Suprapubic skin (tissue), 4 donors: ENCODE measurements around the gene RWDD1.

Experiments
- EP300 ChIP-seq: sonication (generic); formaldehyde crosslinking; IDR thresholded peaks from one replicate; pipeline ENCODE4 v1.6.1; 2017; ENCODE audit warnings: antibody characterized with exemption
- POLR2A ChIP-seq, 2 donors: fragments of 450-650 bp; IDR thresholded peaks; one replicate each; pipeline ENCODE4 v1.6.1; 2017; ENCODE audit warnings: antibody characterized with exemption in 2 of 2, mild to moderate bottlenecking in 2 of 2, moderate library complexity in 2 of 2
- POLR2AphosphoS5 ChIP-seq, 3 donors: sonication (generic); formaldehyde crosslinking; IDR thresholded peaks; one replicate each; pipeline ENCODE4 v1.6.1; 2017; ENCODE audit warnings: antibody characterized with exemption in 3 of 3
- TF ChIP-seq, protein P1 (sequence below), 2 donors: fragments of 200-600 bp in 1 of 2; fragments of 450-650 bp in 1 of 2; sonication (generic) in 1 of 2; IDR thresholded peaks; one replicate each; pipeline ENCODE4 v1.5.1; 2016 to 2019; ENCODE audit warnings: antibody characterized with exemption in 2 of 2, mild to moderate bottlenecking in 1 of 2, moderate library complexity in 1 of 2

DNA sequence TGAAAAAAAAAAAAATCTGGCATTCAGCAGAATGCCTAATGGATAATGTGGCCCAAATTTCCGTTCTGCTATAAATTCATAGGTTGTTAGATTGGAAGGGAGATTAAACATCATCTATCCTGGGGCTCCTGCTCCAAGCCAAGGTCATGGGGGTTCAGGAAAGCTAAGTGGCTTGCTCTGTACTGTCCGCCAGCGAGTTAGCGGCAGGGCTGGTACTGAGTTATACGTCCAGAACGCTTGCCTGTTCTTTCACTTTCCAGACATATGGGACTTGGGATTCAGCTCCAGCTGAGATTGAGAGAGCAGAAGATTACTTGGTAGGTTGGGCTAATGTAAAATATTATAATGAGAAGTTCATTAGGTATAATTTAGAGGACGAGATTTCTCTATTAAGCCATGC is 858 bp downstream of the RWDD1 start:
- TF ChIP-seq, protein P1, sequence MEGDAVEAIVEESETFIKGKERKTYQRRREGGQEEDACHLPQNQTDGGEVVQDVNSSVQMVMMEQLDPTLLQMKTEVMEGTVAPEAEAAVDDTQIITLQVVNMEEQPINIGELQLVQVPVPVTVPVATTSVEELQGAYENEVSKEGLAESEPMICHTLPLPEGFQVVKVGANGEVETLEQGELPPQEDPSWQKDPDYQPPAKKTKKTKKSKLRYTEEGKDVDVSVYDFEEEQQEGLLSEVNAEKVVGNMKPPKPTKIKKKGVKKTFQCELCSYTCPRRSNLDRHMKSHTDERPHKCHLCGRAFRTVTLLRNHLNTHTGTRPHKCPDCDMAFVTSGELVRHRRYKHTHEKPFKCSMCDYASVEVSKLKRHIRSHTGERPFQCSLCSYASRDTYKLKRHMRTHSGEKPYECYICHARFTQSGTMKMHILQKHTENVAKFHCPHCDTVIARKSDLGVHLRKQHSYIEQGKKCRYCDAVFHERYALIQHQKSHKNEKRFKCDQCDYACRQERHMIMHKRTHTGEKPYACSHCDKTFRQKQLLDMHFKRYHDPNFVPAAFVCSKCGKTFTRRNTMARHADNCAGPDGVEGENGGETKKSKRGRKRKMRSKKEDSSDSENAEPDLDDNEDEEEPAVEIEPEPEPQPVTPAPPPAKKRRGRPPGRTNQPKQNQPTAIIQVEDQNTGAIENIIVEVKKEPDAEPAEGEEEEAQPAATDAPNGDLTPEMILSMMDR (IDR thresholded peaks at IDR 0.05) = no peak
- TF ChIP-seq POLR2A (IDR thresholded peaks at IDR 0.05) (no peak), POLR2AphosphoS5 (IDR thresholded peaks at IDR 0.05) (no peak), EP300 (no peak)
